GM04503 (cell line): Measurements from ENCODE around the gene SERPINB2.
"Not testable (repeated sequence)": the region's sequence is repeated elsewhere in the genome, so short reads cannot be mapped to it uniquely, and the experiment has no call there.

ENCODE experiments used
- DNase-seq: peaks from one replicate; pipeline ENCODE4 v3.0.0-alpha.2; 2012; ENCODE audit warnings: low read depth

SERPINB2 gene

DNA sequence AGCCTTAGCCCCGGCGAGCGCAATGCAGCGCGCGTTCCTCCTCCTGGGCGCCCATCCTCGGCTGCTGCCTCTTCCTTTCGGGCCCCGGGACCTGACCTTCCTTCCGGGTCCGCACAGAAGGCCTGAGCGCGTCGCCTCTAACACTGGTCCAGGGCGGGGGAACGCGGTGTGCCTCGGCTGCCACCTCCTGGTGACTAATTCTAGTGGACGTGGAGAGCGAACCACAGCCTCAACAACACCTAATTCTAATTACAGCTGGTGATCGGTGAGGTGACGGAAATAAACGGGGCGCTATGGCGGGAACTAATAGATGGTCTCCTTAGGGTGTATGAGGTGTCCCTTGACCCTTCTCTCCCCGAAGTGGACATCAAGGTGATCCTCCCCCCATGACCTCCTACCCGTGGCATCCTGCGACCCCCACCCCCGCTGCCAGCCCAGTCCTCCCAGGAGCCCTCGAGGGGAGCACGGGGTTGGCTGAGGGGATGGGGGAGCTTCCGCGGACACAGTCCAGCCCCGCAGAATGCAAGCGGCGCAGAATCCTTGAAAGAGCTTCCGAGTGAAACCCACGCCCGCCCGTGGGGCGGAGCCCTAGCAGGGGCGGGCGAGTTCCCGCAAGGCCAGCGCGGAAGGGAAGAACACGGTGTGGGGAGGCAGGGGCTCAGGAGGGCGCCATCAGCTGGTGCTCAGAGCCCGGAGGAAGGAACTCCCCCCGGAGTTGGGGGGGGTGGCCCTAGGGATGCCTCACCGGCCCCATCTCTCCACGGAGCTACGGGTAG is 48.8 kb downstream of the SERPINB2 start:
- peak; percentile 23 for DNase-seq

DNA sequence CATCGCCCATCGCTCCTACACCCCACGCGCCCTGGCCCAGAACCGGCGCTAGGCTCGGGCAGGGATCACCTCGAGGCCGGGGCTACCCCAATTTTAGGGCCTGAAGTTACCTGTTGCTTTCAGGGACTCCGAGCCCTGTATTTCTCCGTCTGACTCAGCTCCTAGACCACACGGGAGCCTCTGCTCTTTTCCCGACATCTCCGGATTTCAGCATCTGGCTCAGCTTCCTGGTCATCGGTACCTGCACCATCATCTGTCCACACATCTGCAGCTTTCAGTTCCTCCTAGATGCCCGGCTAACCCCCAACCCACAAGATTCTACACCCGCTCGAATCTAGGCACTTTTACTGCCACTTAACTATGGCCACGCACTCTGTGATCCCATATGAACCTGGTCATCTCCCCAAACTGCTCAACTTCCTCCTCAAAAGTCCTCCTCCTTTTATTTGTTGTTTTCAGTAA is 49.5 kb downstream of the SERPINB2 start:
- no peak for DNase-seq

DNA sequence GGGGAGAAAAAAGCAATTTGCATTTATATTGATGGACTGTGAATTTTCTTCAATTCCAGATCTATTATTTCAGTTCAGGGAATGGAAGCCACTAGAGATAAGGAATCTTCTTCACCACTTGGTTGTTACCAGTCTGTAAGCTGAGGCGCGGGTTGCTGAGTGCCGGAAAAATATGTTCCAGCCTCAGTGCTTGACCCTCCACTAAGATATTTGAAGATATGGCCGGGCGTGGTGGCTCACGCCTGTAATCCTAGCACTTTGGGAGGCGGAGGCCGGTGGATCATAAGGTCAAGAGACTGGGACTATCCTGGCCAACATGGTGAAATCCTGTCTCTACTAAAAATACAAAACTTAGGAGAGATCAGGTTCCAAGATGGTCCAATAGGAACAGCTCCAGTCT is 52.5 kb downstream of the SERPINB2 start:
- no peak for DNase-seq

DNA sequence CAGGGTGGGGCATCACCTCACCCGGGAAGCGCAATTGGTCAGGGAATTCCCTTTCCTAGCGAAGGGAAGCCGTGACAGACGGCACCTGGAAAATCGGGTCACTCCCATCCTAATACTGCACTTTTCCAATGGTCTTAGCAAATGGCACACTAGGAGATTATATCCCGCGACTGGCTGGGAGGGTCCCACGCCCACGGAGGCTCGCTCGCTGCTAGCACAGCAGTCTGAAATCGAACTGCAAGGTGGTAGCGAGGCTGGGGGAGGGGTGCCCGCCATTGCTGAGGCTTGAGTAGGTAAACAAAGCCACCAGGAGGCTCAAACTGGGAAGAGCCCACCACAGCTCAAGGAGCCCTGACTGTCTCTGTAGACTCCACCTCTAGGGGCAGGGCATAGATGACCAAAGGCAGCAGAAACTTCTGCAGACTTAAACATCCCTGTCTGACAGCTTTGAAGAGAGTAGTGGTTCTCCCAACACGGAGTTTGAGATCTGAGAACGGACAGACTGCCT is 53.1 kb downstream of the SERPINB2 start:
- not testable (repeated sequence) for DNase-seq

DNA sequence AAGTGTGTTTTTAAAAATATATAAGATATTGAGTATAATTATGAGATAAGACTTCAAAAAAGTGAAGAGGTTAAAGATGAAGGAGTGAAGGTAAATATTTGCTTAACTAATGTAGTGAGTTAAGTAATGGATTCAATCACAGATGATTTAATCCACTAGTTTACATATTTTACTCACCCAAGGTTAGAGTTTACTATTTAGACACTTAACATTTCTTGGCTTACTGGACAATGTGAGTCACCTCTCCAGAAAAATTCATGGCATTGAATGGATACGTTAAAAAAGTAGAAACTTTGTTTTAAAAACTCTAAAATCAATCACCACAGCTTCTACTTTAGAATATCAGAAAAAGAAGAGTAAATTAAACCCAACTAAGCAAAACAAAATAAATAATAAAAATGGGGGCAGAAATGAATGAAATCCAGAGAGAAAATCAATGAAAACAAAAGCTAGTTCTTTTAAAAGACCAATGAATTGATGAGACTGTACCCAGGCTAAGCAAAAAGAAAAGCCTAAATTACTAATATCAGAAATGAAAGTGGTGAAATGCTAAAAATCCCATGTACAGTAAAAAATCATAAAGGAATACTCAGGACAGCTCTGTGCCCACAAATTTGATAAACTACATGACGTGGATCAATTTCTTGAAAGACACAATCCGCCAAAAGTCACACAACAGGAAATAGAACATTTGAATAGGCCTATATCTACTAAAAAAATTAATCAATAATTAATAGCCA is 59.7 kb downstream of the SERPINB2 start:
- no peak for DNase-seq

DNA sequence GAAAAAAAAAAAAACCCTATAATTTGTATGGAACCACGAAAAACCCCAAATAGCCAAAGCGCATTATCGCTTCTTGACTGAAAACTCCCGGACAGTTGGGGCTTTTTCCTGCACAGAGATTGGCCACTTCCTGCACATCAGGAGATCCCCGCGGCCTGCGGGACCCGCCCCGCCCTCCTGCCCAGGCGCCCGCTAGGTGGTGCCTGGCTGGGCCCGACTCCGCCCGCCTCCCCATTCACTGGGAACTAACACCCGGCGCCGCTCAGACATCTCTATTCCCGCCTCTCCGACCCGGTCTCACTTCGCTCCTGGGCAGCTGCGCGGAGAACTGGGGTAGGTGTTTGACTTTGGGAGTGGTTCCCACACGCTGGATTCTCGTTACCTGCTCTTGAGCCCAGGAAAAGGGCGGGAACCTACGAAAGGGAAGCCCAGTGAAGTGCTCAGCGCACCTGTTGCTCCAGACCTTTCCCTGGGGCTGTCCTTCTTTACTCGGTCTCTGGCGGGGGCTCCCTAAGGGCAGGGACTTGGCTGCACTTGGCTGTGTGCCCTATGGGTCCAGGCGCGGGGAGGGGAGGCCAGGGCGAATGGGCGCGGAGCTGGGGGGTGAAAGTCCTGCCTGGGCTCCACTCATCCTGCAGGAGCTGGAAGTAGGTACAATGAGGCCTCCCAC is 61.7 kb downstream of the SERPINB2 start, which contains the start of gene HMSD:
Gene HMSD, plus strand, starts transcription at position 234 of the 670 bp plus-strand sequence. CDS start 4,155 bp downstream, outside the sequence.
- DNase-seq = no peak

DNA sequence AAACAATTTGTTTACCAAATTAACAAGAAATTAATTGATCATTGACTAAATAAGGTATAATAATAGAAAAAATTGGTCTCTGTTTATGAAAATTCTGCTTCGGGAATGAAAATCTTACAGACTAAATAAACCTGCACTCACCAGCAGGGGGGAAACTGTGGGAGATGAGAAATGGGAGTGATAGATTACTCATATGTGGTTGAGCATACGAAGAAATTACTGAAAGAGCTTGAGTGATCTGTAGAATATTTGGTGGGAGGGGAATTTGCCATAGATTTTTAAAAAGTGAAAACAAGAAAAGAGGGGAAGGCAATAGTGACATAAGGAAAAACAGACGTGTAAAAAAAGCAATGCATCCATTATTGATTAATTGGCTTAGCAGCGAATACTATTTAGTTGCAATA is 63.8 kb downstream of the SERPINB2 start:
- no peak for DNase-seq
